ENCODE data around the gene CYRIA. TPM values are rescaled to one million over a fixed set of nuclear protein-coding genes. Genes with fewer than 3 reads are reported as not detected.

Gene CYRIA
- total RNA-seq, 4 donors from 2014 or later, result 10.3 to 13.3 (median 11.2) TPM

DNA sequence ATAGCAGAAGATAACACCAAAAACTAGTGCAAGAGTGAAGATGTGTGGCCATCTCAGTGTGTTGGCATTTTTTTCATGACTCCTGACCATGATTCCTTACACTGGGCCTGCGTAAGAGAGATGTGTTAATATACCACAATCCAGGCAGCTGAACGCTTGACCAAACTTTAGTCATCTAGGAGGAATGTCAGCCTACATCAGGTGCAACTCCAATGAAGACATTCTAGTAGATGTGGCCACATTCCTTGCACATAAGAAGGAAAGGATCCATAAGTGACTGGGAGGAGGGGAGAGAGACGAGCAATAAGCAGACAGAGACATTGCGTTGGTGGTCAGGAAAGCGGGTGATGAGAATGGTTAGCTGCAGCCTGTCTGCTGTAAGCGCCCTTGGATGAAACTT lies 42.6 kb downstream of the CYRIA start:
- Histone ChIP-seq H3K9me3 (no peaks in the 10 kb centered on the region), H3K4me1 (peaks cover 33 to 43% (median 41%) of the 10 kb centered on the region in 4 donors), H3K27ac (replicated peaks in 1 of 4) (no peak overlapping the region), H3K36me3 (peaks cover 10 to 49% (median 19%) of the 10 kb centered on the region in 4 donors), H3K27me3 (no peaks in the 10 kb centered on the region), H3K4me3 (no peak overlapping the region)
- TF ChIP-seq, protein P1, sequence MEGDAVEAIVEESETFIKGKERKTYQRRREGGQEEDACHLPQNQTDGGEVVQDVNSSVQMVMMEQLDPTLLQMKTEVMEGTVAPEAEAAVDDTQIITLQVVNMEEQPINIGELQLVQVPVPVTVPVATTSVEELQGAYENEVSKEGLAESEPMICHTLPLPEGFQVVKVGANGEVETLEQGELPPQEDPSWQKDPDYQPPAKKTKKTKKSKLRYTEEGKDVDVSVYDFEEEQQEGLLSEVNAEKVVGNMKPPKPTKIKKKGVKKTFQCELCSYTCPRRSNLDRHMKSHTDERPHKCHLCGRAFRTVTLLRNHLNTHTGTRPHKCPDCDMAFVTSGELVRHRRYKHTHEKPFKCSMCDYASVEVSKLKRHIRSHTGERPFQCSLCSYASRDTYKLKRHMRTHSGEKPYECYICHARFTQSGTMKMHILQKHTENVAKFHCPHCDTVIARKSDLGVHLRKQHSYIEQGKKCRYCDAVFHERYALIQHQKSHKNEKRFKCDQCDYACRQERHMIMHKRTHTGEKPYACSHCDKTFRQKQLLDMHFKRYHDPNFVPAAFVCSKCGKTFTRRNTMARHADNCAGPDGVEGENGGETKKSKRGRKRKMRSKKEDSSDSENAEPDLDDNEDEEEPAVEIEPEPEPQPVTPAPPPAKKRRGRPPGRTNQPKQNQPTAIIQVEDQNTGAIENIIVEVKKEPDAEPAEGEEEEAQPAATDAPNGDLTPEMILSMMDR (IDR thresholded peaks at IDR 0.05), result no peak
- TF ChIP-seq EP300 (IDR thresholded peaks at IDR 0.05) (no peak), POLR2AphosphoS5 (IDR thresholded peaks at IDR 0.05) (no peak), POLR2A (IDR thresholded peaks at IDR 0.05; ENCODE audit: low read depth) (no peak)
- DNase-seq (ENCODE audit: extremely low spot score), result no peak
- intact Hi-C loops (cut with DNase I), result no loop called here
- WGBS, result 89% methylated on average over 6 of the region's 6 CpGs

DNA sequence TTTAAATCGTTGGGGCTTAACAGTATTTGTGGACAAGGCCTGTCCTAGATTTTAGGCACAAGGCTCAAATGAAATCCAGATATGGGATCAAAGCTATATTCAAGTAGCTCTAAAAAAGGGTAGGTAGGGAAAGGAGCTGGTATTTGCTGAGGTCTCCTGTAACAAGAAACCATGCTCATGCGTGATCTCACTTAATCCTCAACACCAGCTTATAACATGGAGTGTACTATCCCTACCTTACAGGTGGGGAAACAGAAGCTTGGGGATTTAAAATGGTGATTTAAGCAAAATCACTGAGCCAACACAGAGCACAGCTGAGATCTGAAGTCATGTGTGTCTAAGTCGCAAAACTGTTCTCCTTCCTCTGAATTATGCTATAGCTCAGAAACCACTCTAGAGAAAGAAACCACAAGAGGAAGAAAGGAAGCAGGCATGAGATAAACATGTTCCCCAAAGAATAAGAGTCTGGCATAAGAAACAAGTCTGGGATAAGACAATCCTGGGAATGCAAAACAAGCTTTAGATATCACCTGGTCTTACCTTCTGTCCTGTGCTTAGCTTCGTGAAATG lies 43.1 kb downstream of the CYRIA start:
- 82% methylated on average over 4 of the region's 4 CpGs for WGBS
- H3K27ac ChIP-seq (replicated peaks in 1 of 4), result peak overlapping the region in 1 of 4 donors; percentile 1
- H3K4me3 ChIP-seq, result no peak overlapping the region
- H3K4me1 ChIP-seq, result peaks cover 29 to 44% (median 38%) of the 10 kb centered on the region in 4 donors
- no peak for TF ChIP-seq POLR2A (IDR thresholded peaks at IDR 0.05; ENCODE audit: low read depth)
- no peak for TF ChIP-seq POLR2AphosphoS5 (IDR thresholded peaks at IDR 0.05)
- no peak for TF ChIP-seq EP300 (IDR thresholded peaks at IDR 0.05)
- TF ChIP-seq, protein P1 (IDR thresholded peaks at IDR 0.05), result no peak
- H3K9me3 ChIP-seq, result no peaks in the 10 kb centered on the region
- H3K36me3 ChIP-seq, result peaks cover 10 to 49% (median 19%) of the 10 kb centered on the region in 4 donors
- no peaks in the 10 kb centered on the region for H3K27me3 ChIP-seq
- no peak for DNase-seq (ENCODE audit: extremely low spot score)
- intact Hi-C loops (cut with DNase I), result no loop called here

DNA sequence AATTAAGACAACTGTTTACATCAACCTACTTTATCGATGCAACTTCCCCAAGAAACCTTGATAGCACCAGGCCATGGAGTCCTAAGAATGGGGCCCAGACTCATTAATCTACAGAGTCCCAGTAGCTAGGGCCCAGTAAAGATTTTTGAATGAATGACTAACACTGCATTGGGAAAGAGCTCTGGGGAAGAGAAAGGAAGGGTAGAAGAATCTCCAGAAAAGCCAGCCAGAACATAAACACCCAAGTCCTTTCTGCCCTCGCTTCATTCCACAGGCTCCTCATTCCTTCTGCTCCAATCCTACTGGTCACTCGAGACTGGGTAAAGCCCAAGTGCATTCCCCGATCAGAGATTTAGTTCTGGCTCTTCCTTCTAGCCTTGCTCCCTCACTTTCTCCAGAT lies 44.3 kb downstream of the CYRIA start:
- WGBS, result 83% methylated on average over 4 of the region's 4 CpGs
- no peak for DNase-seq (ENCODE audit: extremely low spot score)

DNA sequence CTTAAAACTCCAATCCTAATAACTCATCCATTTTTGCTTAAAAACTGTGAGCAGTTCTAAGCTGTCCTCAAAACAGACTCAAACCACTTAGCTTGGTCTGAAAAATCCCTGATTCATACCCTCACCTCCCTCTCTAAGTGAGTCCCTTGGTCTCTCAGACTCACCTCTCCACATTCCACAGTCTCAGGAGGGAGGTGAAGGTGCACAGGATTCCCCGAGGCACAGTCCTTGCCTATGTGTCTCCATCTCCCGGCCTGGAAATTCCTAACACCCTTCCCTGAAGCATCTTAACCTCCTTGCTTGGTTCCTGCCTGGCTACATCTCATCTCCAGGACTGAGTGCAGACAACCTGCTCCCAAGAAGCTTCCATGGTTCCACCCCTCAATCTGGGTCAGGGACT lies 45.0 kb downstream of the CYRIA start:
- 100% methylated on average over 2 of the region's 2 CpGs for WGBS
- H3K4me3 ChIP-seq, result no peak overlapping the region
- H3K27ac ChIP-seq (replicated peaks in 1 of 4), result no peak overlapping the region
- H3K4me1 ChIP-seq, result peaks cover 16 to 42% (median 28%) of the 10 kb centered on the region in 4 donors
- peaks cover 10 to 60% (median 19%) of the 10 kb centered on the region in 4 donors for H3K36me3 ChIP-seq
- no peak for DNase-seq (ENCODE audit: extremely low spot score)
- intact Hi-C loops (cut with DNase I), result no loop called here
- TF ChIP-seq POLR2A (IDR thresholded peaks at IDR 0.05; ENCODE audit: low read depth) (no peak), EP300 (IDR thresholded peaks at IDR 0.05) (no peak)
- H3K9me3 ChIP-seq, result no peaks in the 10 kb centered on the region
- H3K27me3 ChIP-seq, result no peaks in the 10 kb centered on the region

More for the DNA sequence above, 44.3 kb downstream of the CYRIA start:
- Histone ChIP-seq H3K36me3 (peaks cover 10 to 53% (median 19%) of the 10 kb centered on the region in 4 donors), H3K4me3 (no peak overlapping the region), H3K9me3 (no peaks in the 10 kb centered on the region), H3K4me1 (peaks cover 19 to 44% (median 31%) of the 10 kb centered on the region in 4 donors), H3K27me3 (no peaks in the 10 kb centered on the region), H3K27ac (replicated peaks in 1 of 4) (no peak overlapping the region)
- intact Hi-C loops (cut with DNase I), result no loop called here
- TF ChIP-seq POLR2AphosphoS5 (IDR thresholded peaks at IDR 0.05), result no peak
- TF ChIP-seq, protein P1 (IDR thresholded peaks at IDR 0.05), result no peak
- TF ChIP-seq POLR2A (IDR thresholded peaks at IDR 0.05; ENCODE audit: low read depth), result no peak
- TF ChIP-seq EP300 (IDR thresholded peaks at IDR 0.05), result no peak

DNA sequence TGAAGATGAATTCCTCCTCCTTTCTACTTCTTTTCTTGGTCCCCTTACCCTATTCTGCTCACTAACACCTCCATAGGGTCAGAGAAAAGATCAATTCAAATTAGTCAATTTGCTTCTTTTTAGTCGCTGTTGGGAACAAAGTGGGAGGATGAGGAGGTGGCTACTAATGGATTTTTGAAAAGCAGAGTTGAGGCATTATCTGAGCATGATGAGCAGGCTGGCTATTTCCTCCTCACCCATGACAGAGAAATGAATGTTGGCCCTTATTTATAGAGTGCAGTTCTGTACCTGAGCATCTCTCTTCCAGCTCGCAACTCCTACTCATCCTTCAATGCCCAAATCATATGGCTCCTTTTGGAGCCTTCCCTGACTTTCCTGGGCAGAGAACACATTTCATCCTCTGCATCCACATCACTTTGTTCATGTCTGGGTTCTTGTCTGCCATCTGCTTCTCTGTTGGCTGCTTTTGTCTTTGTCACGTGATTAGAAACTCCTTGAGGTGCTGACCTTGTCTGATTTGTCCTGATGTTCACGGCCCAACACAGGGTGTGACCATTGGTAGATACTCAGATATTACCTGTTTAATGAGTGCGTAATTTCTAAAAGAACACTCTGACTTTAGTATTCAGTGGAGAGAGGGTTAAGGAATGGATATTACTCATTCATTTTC lies 45.9 kb downstream of the CYRIA start:
- H3K4me3 ChIP-seq, result no peak overlapping the region
- intact Hi-C loops (cut with DNase I), result no loop called here
- H3K4me1 ChIP-seq, result peaks cover 12 to 35% (median 21%) of the 10 kb centered on the region in 4 donors
- H3K36me3 ChIP-seq, result peaks cover 10 to 62% (median 19%) of the 10 kb centered on the region in 4 donors
- H3K9me3 ChIP-seq, result no peaks in the 10 kb centered on the region
- no peak for DNase-seq (ENCODE audit: extremely low spot score)
- H3K27me3 ChIP-seq, result no peaks in the 10 kb centered on the region
- TF ChIP-seq, protein P1 (IDR thresholded peaks at IDR 0.05), result no peak
- TF ChIP-seq POLR2AphosphoS5 (IDR thresholded peaks at IDR 0.05) (no peak), EP300 (IDR thresholded peaks at IDR 0.05) (no peak), POLR2A (IDR thresholded peaks at IDR 0.05; ENCODE audit: low read depth) (no peak)
- WGBS, result 92% methylated on average over 5 of the region's 5 CpGs
- no peak overlapping the region for H3K27ac ChIP-seq (replicated peaks in 1 of 4)
